ENCODE results near the gene ERGIC1.

Gene ERGIC1

DNA sequence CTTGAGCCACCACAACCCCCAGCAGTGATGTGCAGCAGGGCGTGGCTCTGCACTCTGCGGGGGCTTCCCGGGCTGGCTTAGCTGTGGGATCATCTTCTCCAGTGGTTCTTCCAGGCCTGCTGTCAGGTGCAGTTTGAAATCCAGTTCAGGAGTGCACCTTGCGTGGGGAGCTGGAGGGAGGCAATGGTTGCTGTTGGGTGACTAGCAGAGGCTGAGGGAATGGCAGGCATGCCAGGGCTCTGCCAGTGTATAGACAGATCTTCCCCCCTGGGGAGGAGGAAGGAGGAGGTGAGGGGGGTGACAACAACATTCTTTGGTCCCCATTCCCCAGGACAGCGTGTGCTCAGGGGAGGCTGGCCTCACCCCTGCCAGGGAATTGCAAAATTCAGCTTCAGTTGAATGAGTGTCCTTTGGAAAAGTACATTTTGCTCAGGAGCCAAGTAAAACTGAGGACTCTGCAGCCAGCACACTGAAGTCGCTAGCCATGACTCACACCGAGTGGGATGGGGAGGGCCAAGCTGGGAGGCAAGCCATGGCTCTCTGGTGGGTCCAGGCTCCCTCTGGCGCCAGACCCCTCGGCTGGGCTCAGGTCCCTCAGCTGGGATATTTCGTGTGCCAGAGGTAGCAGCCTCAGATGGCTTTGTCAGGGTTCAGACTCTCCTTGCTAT, 35.0 kb downstream of the ERGIC1 start:
- H3K27ac ChIP-seq (ENCODE audit: low read depth, low read length), result no peak overlapping the region; the same call in 1 of the 2 replicates
- H3K27me3 ChIP-seq (ENCODE audit: insufficient read depth, low read length), result no peaks in the 10 kb centered on the region
- H3K4me1 ChIP-seq (ENCODE audit: insufficient read depth, low read length), result peaks cover 59% of the 10 kb centered on the region
- peaks cover 2% of the 10 kb centered on the region; the same call in 1 of the 2 replicates for H3K36me3 ChIP-seq (ENCODE audit: insufficient read depth, low read length)
- 58% methylated on average over 10 of the region's 10 CpGs for WGBS
- no peak overlapping the region for H3K9ac ChIP-seq (ENCODE audit: low read depth, low read length)
- H3K9me3 ChIP-seq (ENCODE audit: insufficient read depth, low read depth, low read length), result no peaks in the 10 kb centered on the region
- H3K4me3 ChIP-seq (ENCODE audit: low read length), result no peak overlapping the region

DNA sequence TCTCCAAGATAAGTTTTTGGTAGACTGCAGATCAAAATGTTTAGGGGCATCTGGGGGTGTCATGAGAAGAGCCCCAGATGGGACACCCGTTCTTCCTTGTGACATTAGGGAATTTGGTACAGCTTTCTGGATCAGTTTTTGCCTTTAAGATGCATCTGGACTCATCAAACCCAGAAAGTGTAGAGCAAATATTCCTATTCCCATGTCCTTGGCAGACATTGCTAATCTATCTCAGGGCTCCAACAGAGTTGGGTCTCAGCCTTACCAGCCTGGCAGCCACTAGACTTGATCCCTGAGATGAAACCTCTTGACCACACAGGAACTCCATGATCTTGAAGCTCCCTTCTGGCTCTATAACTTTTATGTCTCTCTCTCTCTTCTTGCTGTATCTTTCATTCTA, 35.6 kb downstream of the ERGIC1 start:
- Histone ChIP-seq H3K4me3 (ENCODE audit: low read length) (no peak overlapping the region), H3K4me1 (ENCODE audit: insufficient read depth, low read length) (peaks cover 59% of the 10 kb centered on the region), H3K36me3 (ENCODE audit: insufficient read depth, low read length) (peaks cover 2% of the 10 kb centered on the region; the same call in 1 of the 2 replicates), H3K9me3 (ENCODE audit: insufficient read depth, low read depth, low read length) (no peaks in the 10 kb centered on the region), H3K27me3 (ENCODE audit: insufficient read depth, low read length) (no peaks in the 10 kb centered on the region), H3K27ac (ENCODE audit: low read depth, low read length) (no peak overlapping the region), H3K9ac (ENCODE audit: low read depth, low read length) (no peak overlapping the region)
- WGBS, result 85% methylated on average over 1 of the region's 1 CpG

DNA sequence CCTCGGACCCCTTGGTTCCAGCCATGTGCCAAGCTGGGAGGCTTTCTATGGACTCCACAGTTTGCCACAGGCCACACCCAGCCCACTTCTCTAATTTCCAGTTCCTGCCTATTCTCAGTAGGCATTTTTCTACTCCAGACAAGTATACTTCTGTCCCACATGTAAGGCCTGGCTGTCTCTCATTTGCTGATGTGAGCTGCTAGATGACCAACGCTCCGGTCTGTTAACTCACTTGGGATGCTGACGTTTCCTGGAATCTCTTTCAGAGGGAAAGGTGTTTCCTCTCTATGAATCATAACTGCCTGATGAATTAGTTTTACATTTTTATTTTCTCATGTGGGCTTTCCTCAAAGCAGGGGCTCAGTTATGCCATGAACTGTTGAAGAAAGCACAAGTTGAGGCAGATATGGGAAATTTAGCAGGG, 36.3 kb downstream of the ERGIC1 start:
- Histone ChIP-seq H3K9ac (ENCODE audit: low read depth, low read length) (no peak overlapping the region), H3K4me3 (ENCODE audit: low read length) (no peak overlapping the region), H3K36me3 (ENCODE audit: insufficient read depth, low read length) (peaks cover 2% of the 10 kb centered on the region; the same call in 1 of the 2 replicates), H3K9me3 (ENCODE audit: insufficient read depth, low read depth, low read length) (no peaks in the 10 kb centered on the region), H3K27ac (ENCODE audit: low read depth, low read length) (no peak overlapping the region), H3K4me1 (ENCODE audit: insufficient read depth, low read length) (peaks cover 59% of the 10 kb centered on the region), H3K27me3 (ENCODE audit: insufficient read depth, low read length) (no peaks in the 10 kb centered on the region)
- 93% methylated on average over 4 of the region's 4 CpGs for WGBS

DNA sequence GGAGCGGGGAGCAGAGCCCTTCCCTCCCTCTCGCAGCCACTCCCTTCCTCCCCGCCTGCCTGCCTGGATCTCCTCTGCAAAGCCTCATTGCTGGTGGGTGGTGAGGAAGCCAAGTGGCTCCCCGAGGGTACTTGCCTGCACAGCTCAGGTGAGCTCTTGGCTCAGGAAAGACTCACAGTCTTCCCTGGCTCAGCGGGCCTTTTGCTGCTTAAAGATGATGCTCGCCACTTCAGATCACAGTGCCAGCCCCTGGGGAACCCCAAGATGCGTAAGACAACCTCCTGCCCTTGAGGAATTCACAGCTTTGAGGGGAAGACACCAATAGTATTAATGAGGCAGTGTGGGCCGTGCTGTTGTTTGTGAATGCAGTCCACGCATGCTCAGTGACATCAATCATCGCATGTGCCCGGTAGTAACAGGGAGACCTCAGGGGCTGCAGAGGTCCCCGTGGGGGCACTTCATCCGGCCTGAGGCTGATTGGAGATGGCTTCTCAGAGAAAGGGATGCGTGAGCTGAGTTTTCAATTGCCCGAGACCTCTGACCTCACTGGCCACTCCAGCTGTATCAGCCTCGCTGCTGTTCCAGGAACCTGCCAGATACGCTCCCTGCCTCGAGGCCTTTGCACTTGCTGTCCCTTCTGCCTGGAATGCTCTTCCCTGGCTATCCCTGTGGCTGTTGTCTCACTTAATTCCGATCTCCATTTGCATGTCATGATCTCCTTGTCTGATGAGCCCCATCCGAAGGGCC, 36.8 kb downstream of the ERGIC1 start:
- Histone ChIP-seq H3K36me3 (ENCODE audit: insufficient read depth, low read length) (peaks cover 2% of the 10 kb centered on the region; the same call in 1 of the 2 replicates), H3K27me3 (ENCODE audit: insufficient read depth, low read length) (no peaks in the 10 kb centered on the region), H3K4me3 (ENCODE audit: low read length) (no peak overlapping the region), H3K9ac (ENCODE audit: low read depth, low read length) (no peak overlapping the region), H3K27ac (ENCODE audit: low read depth, low read length) (no peak overlapping the region; the same call in 1 of the 2 replicates), H3K9me3 (ENCODE audit: insufficient read depth, low read depth, low read length) (no peaks in the 10 kb centered on the region), H3K4me1 (ENCODE audit: insufficient read depth, low read length) (peaks cover 57% of the 10 kb centered on the region)
- whole genome bisulfite sequencing, result 89% methylated on average over 19 of the region's 20 CpGs

DNA sequence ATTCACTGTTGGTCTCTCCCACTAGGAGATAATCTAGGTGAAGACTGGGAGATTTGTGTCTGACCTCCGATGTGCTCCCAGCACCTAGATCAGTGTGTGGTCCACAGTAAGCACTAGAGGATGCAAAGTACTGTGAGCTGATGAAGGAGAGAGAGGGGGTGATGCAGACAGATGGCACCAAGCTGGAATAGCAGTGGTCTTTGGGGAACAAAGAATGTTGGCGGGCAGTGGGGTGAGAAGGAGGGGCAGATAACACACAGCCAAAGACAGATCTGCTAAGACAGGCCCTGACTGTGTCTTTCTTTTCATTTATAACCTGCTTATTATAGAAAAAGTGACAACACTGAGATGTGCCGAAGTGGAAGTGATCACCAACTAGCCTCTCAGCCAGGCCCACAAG, 37.5 kb downstream of the ERGIC1 start:
- no peaks in the 10 kb centered on the region for H3K9me3 ChIP-seq (ENCODE audit: insufficient read depth, low read depth, low read length)
- 94% methylated on average over 3 of the region's 3 CpGs for WGBS

DNA sequence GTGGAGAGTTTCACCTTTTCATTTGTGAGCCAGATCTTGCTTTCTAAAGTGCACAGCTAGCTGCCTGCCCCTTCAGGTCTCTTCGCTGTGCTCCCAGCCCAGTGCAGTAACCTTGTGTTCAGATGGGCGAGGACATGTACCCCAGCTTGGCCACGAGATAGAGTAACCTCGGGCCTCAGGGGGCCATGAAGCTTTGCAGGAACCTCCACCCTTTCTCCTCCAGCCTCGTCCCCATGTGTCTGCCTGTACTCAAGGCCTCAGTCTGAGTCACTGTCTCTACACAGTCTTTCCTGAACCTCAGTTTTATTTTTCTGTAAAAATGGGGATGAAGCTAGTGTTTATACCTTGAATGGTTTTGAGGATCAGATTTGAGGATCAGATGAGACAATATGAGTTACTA, 37.9 kb downstream of the ERGIC1 start:
- whole genome bisulfite sequencing, result 90% methylated on average over 5 of the region's 5 CpGs
- Histone ChIP-seq H3K27ac (ENCODE audit: low read depth, low read length) (no peak overlapping the region), H3K27me3 (ENCODE audit: insufficient read depth, low read length) (no peaks in the 10 kb centered on the region), H3K4me1 (ENCODE audit: insufficient read depth, low read length) (peaks cover 47% of the 10 kb centered on the region), H3K4me3 (ENCODE audit: low read length) (no peak overlapping the region), H3K9ac (ENCODE audit: low read depth, low read length) (0 out of 2 replicates have a peak overlapping the region, but pooled peaks have one; percentile 11), H3K36me3 (ENCODE audit: insufficient read depth, low read length) (peaks cover 2% of the 10 kb centered on the region; the same call in 1 of the 2 replicates), H3K9me3 (ENCODE audit: insufficient read depth, low read depth, low read length) (no peaks in the 10 kb centered on the region)

More for the DNA sequence above, 37.5 kb downstream of the ERGIC1 start:
- Histone ChIP-seq H3K9ac (ENCODE audit: low read depth, low read length) (0 out of 2 replicates have a peak overlapping the region, but pooled peaks have one; percentile 11), H3K4me3 (ENCODE audit: low read length) (no peak overlapping the region), H3K36me3 (ENCODE audit: insufficient read depth, low read length) (peaks cover 2% of the 10 kb centered on the region; the same call in 1 of the 2 replicates), H3K4me1 (ENCODE audit: insufficient read depth, low read length) (peaks cover 51% of the 10 kb centered on the region), H3K27ac (ENCODE audit: low read depth, low read length) (peak overlapping the region; percentile 6; the same call in 1 of the 2 replicates), H3K27me3 (ENCODE audit: insufficient read depth, low read length) (no peaks in the 10 kb centered on the region)

DNA sequence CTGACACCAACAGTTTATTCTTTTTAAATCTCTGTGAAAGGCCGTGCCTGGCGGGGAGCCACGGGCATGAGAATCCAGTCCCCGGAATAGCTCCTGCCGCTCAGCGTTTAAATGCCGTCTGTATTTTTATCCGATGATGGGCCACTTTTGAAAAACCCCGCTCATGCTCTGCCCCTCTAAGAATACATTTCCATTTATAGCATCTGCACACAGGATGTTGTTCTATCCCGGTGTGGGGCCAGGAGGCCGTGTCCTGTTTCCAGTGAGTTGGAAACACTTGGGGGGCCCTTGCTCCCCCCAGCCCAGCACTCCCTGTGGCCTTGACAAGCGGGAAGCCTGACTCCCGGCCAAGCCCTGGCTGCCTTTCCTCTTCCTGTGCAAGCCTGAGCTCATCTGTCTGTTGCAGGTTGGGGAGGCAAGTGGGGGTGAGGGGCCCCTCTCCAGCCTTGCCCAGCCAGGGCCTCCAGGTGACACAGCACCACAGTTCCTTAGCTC, 39.0 kb downstream of the ERGIC1 start:
- WGBS, result 87% methylated on average over 13 of the region's 13 CpGs
- no peaks in the 10 kb centered on the region for H3K9me3 ChIP-seq (ENCODE audit: insufficient read depth, low read depth, low read length)
- no peak overlapping the region for H3K27ac ChIP-seq (ENCODE audit: low read depth, low read length)
- no peak overlapping the region for H3K4me3 ChIP-seq (ENCODE audit: low read length)
- peaks cover 2% of the 10 kb centered on the region; the same call in 1 of the 2 replicates for H3K36me3 ChIP-seq (ENCODE audit: insufficient read depth, low read length)
- peaks cover 38% of the 10 kb centered on the region for H3K4me1 ChIP-seq (ENCODE audit: insufficient read depth, low read length)
- H3K9ac ChIP-seq (ENCODE audit: low read depth, low read length), result no peak overlapping the region
- H3K27me3 ChIP-seq (ENCODE audit: insufficient read depth, low read length), result no peaks in the 10 kb centered on the region

DNA sequence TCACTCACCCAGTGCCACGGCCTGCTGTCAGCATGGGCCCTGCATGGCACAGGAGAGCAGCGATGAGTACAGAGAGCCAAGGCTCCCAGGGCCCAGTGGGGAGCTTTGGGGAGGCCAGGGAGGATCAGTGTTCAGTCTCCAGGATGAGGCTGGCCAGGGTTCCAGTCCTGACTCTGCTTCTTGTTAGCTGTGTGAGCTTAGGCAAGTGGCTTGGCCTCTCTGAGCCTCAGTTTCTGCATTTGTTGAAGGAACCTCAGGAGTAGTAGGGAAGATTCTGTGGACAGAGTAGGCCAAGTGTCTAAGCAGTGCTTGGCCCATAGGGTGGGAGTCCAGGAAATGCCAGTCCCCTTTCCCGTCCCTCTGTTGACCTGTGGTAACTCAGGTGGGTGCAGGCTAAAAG, 39.5 kb downstream of the ERGIC1 start:
- whole genome bisulfite sequencing, result 91% methylated on average over 3 of the region's 3 CpGs
- Histone ChIP-seq H3K4me1 (ENCODE audit: insufficient read depth, low read length) (peaks cover 34% of the 10 kb centered on the region), H3K9me3 (ENCODE audit: insufficient read depth, low read depth, low read length) (no peaks in the 10 kb centered on the region)

DNA sequence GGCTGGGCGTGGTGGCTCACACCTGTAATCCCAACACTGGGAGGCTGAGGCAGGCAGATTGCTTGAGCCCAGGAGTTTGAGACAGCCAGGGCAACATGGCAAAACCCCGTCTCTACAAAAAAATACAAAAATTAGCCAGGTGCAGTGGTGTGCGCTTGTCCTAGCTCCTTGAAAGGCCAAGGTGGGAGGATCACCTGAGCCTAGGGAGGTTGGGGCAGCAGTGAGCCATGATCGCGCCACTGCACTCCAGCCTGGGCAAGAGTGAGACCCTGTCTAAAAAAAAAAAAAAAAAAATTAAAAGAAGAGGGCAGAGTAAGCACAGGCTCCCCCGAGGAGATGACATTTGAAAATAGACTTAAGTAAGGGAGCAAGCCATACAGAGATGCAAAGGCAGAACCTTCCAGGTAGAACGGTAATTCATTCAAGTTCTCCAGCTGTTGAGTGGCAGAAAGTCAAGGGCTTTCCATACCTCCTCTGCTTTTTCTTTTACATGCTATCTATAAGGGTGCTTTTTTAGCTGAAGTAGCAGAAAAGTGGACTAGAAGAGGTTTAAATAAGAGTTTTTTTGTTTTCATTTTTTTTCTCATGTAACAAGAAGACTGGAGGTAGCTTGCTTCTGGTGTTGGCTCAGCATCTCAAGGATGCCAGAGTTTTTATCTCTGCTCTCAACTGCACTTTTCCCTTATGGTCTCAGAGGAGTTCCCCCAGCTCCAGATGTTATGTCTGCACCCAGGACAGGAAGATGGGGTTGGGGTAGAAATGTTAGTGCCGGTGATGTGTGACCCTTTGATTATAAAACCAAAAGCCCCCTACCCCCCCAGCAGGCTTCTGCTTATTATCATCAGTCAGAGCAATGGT, 40.8 kb downstream of the ERGIC1 start:
- no peaks in the 10 kb centered on the region for H3K27me3 ChIP-seq (ENCODE audit: insufficient read depth, low read length)
- H3K9ac ChIP-seq (ENCODE audit: low read depth, low read length), result no peak overlapping the region
- H3K9me3 ChIP-seq (ENCODE audit: insufficient read depth, low read depth, low read length), result no peaks in the 10 kb centered on the region
- H3K4me3 ChIP-seq (ENCODE audit: low read length), result no peak overlapping the region
- WGBS, result 94% methylated on average over 7 of the region's 8 CpGs
- H3K36me3 ChIP-seq (ENCODE audit: insufficient read depth, low read length), result peaks cover 2% of the 10 kb centered on the region; the same call in 1 of the 2 replicates
- peaks cover 23% of the 10 kb centered on the region for H3K4me1 ChIP-seq (ENCODE audit: insufficient read depth, low read length)
- H3K27ac ChIP-seq (ENCODE audit: low read depth, low read length), result no peak overlapping the region

More for the DNA sequence above, 39.5 kb downstream of the ERGIC1 start:
- H3K4me3 ChIP-seq (ENCODE audit: low read length), result no peak overlapping the region
- no peak overlapping the region for H3K27ac ChIP-seq (ENCODE audit: low read depth, low read length)
- H3K27me3 ChIP-seq (ENCODE audit: insufficient read depth, low read length), result no peaks in the 10 kb centered on the region
- peaks cover 2% of the 10 kb centered on the region; the same call in 1 of the 2 replicates for H3K36me3 ChIP-seq (ENCODE audit: insufficient read depth, low read length)
- no peak overlapping the region for H3K9ac ChIP-seq (ENCODE audit: low read depth, low read length)

DNA sequence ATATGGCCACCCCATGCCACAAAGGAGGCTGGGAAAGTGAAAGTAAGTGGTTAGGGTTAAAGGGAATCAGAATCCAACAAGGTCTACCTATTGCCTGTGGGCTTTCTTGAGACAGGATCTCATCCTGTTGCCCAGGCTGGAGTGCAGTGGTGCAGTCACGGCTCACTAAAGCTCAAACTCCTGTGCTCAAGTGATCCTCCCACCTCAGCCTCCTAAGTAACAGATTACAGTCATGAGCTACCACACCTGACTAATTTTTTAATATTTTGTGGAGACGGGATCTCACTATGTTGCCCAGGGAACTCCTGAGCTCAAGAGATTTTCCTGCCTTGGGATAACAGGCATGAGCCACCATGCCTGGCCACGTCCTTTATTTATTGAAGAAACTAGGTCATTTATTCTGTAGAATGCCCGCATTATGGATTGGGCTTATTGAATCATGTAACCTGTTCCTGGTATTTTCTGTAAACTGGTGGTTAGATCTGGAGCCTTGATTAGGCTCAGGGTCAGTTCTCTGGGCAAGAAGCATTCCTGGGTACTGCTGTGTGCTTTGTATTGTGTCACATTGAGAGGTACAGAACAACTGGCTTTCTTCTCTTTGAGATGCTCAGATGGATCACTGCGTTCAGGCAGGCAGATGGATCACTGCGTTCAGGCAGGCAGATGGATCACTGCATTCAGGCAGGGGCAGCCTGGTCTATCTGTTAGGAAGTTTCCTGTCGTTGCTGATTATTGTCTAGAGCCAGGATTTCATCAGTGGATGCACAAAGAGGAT, 41.6 kb downstream of the ERGIC1 start:
- Histone ChIP-seq H3K9ac (ENCODE audit: low read depth, low read length) (no peak overlapping the region), H3K4me3 (ENCODE audit: low read length) (no peak overlapping the region), H3K27me3 (ENCODE audit: insufficient read depth, low read length) (no peaks in the 10 kb centered on the region), H3K4me1 (ENCODE audit: insufficient read depth, low read length) (peaks cover 15% of the 10 kb centered on the region), H3K9me3 (ENCODE audit: insufficient read depth, low read depth, low read length) (no peaks in the 10 kb centered on the region), H3K36me3 (ENCODE audit: insufficient read depth, low read length) (peaks cover 2% of the 10 kb centered on the region; the same call in 1 of the 2 replicates), H3K27ac (ENCODE audit: low read depth, low read length) (no peak overlapping the region)
- WGBS, result 77% methylated on average over 7 of the region's 7 CpGs
